B cell (primary cell): ENCODE measurements around the gene PTCRA. TPM values are rescaled to one million over a fixed set of nuclear protein-coding genes. Genes with fewer than 3 reads are reported as not detected.

ENCODE experiments used
- ATAC-seq: fragments of 200-7000 bp; cut with Tn5 transposase; one replicate; pipeline ENCODE4 v1.10.0; 2021; ENCODE audit warnings: low read depth, mild to moderate bottlenecking, moderate number of reproducible peaks, moderate library complexity
- CTCF ChIA-PET: fragments of 350-600 bp; sonication (Branson Sonifier 250); formaldehyde crosslinking; loops from one replicate; lab custom pipeline; 2021; ENCODE audit warnings: antibody characterized with exemption, inconsistent platforms; lab: Charles Lee
- POLR2A ChIA-PET: fragments of 350-600 bp; sonication (Branson Sonifier 250); formaldehyde crosslinking; loops from one replicate; lab custom pipeline; 2021; ENCODE audit warnings: antibody characterized with exemption; lab: Charles Lee
- DNase-seq: peaks from one replicate; pipeline ENCODE4 v3.0.0; 2013
- H2AFZ ChIP-seq: 2 replicates; pipeline ENCODE4 v1.6.1; 2012; ENCODE audit warnings: mild to moderate bottlenecking, low read depth, low read length; ENCODE audit not compliant: insufficient read depth, poor library complexity, severe bottlenecking
- H3K27ac ChIP-seq, 2 donors: 1 replicate in 1 of 2; 2 replicates in 1 of 2; pipeline ENCODE4 v1.5.1; 2012 to 2013; ENCODE audit warnings: low read length in 2 of 2, mild to moderate bottlenecking in 2 of 2, moderate library complexity in 1 of 2
- H3K27me3 ChIP-seq, 4 experiments: fragments of 200-600 bp in 1 of 4; sonication (generic) in 1 of 4; replicated peaks in 1 of 4; 1 replicate in 2 of 4; 2 replicates in 2 of 4; pipeline versions ENCODE4 v1.6.1 to v1.7.0; 2013 to 2016; ENCODE audit warnings: low read length in 3 of 4, mild to moderate bottlenecking in 2 of 4, mixed read lengths in 1 of 4, moderate library complexity in 1 of 4; ENCODE audit not compliant: insufficient read depth in 4 of 4, control insufficient read depth in 3 of 4; ENCODE audit errors: control extremely low read depth in 1 of 4
- H3K36me3 ChIP-seq, 2 experiments: replicated peaks in 1 of 2; 1 replicate in 1 of 2; 2 replicates in 1 of 2; pipeline versions ENCODE4 v1.6.1 to v1.7.1; 2013; ENCODE audit warnings: low read length in 1 of 2; ENCODE audit not compliant: insufficient read depth in 2 of 2, control insufficient read depth in 1 of 2; ENCODE audit errors: control extremely low read depth in 1 of 2, extremely low read depth in 1 of 2
- H3K4me1 ChIP-seq, 2 donors: fragments of 200-600 bp in 1 of 2; sonication (generic) in 1 of 2; 1 replicate in 1 of 2; 2 replicates in 1 of 2; pipeline versions ENCODE4 v1.5.1 to v1.6.1; 2013 to 2017; ENCODE audit warnings: low read length in 2 of 2; ENCODE audit not compliant: control insufficient read depth in 2 of 2, insufficient read depth in 2 of 2
- H3K4me2 ChIP-seq: replicated peaks from 2 replicates; pipeline ENCODE3; 2012; ENCODE audit warnings: mild to moderate bottlenecking, low read depth, low read length; ENCODE audit not compliant: poor library complexity, severe bottlenecking
- H3K4me3 ChIP-seq, 5 experiments: fragments of 200-600 bp in 1 of 5; sonication (generic) in 1 of 5; 1 replicate in 3 of 5; 2 replicates in 2 of 5; pipeline versions ENCODE4 v1.5.1 to v1.7.0; 2011 to 2016; ENCODE audit warnings: low read length in 4 of 5, mild to moderate bottlenecking in 4 of 5, low read depth in 2 of 5, control low read depth in 1 of 5, moderate library complexity in 1 of 5; ENCODE audit not compliant: insufficient read depth in 1 of 5; ENCODE audit errors: control extremely low read depth in 1 of 5, extremely low read depth in 1 of 5
- H3K79me2 ChIP-seq: fragments of 200-600 bp; sonication (generic); one replicate; pipeline ENCODE4 v1.6.0; 2016; ENCODE audit warnings: low read length; ENCODE audit not compliant: control insufficient read depth, insufficient read depth
- H3K9ac ChIP-seq: fragments of 200-600 bp; sonication (generic); 2 replicates; pipeline ENCODE4 v1.6.1; 2017; ENCODE audit warnings: mild to moderate bottlenecking, low read length, moderate library complexity
- H3K9me3 ChIP-seq, 3 donors: one replicate each; pipeline versions ENCODE4 v1.6.1 to v1.7.1; 2013; ENCODE audit warnings: low read length in 2 of 3; ENCODE audit not compliant: control insufficient read depth in 2 of 3, insufficient read depth in 1 of 3; ENCODE audit errors: control extremely low read depth in 1 of 3
- H4K20me1 ChIP-seq: 2 replicates; pipeline ENCODE4 v1.6.0; 2012; ENCODE audit warnings: mild to moderate bottlenecking, low read length; ENCODE audit not compliant: insufficient read depth, control insufficient read depth, poor library complexity, severe bottlenecking
- H3K27ac Mint-ChIP-seq: one replicate; pipeline ENCODE4 v1.8.0; 2021; ENCODE audit warnings: mixed read lengths
- H3K27me3 Mint-ChIP-seq: one replicate; pipeline ENCODE4 v1.8.0; 2021; ENCODE audit warnings: mixed read lengths
- H3K4me1 Mint-ChIP-seq: one replicate; pipeline ENCODE4 v1.8.0; 2021; ENCODE audit warnings: mixed read lengths
- H3K4me3 Mint-ChIP-seq: one replicate; pipeline ENCODE4 v1.8.0; 2021; ENCODE audit warnings: mixed read lengths
- H3K9me3 Mint-ChIP-seq: one replicate; pipeline ENCODE4 v1.8.0; 2022; ENCODE audit warnings: mixed read lengths; ENCODE audit not compliant: insufficient read depth
- CTCF ChIP-seq: fragments of 200-600 bp; IDR thresholded peaks from one replicate; pipeline ENCODE4 v1.8.0; 2022; ENCODE audit warnings: antibody characterized with exemption, mild to moderate bottlenecking
- EZH2 ChIP-seq: IDR thresholded peaks from 2 replicates; pipeline ENCODE4 v1.6.1; 2012; ENCODE audit warnings: borderline replicate concordance, low read depth, mild to moderate bottlenecking, moderate library complexity, low read length; ENCODE audit not compliant: insufficient read depth, poor library complexity, severe bottlenecking
- WGBS: methylation state at CpG from one replicate; pipeline ENCODE4 v1.1.5; 2013; ENCODE audit warnings: missing lambda C conversion rate; ENCODE audit not compliant: insufficient coverage; 5-methylcytosine and 5-hydroxymethylcytosine counted together
- intact Hi-C: fragments of 100-400 bp; cut with micrococcal nuclease; formaldehyde crosslinking; loops from one replicate; pipeline ENCODE4 v1.10.0; 2022
- polyA plus RNA-seq: library from polyadenylated mRNA; depleted of rRNA; stranded (reverse); fragments of >200 nt; gene quantifications from 2 replicates; pipeline ENCODE4 v1.2.3, GENCODE V29; 2012
- total RNA-seq, 2 donors: library from RNA; stranded (reverse); fragments of 120-200 nt in 1 of 2; gene quantifications; 1 replicate in 1 of 2; 2 replicates in 1 of 2; pipeline versions ENCODE4 v1.2.3 to v1.2.4, GENCODE V29; 2013 to 2022

PTCRA gene
- total and polyA plus RNA-seq, 2 donors (not counting 1 experiment from before 2014, with no cell fraction given): not detected

DNA sequence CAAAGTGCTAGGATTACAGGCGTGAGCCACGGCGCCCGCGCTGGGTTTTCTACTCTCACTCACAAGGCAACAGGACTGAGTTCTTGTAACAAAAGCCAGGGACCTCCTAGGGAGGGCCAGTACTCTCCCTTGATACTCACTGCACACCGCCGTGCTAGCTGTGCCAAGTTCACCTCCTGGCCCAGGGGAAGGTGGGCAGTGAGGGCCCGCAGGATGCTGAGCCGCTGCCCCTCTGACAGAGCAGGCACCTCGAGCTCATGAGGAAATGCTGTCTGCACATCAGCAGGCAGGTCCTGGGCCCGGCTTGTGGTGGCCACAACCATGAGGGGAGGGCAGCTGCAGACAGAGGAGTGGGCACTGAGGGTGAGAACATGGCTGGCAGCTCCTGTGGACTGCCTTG is 51.4 kb downstream of the PTCRA start:
- H3K4me2 ChIP-seq: no peak overlapping the region
- H3K4me3 ChIP-seq: no peak overlapping the region
- DNase-seq: no peak
- no peaks in the 10 kb centered on the region for H3K9me3 ChIP-seq
- intact Hi-C loops: no loop called here
- H3K4me1 ChIP-seq: no peaks in the 10 kb centered on the region
- H2AFZ ChIP-seq: no peak overlapping the region
- Mint-ChIP-seq H3K27me3 (no peaks in the 10 kb centered on the region), H3K27ac (no peak overlapping the region), H3K4me3 (no peak overlapping the region), H3K9me3 (no peaks in the 10 kb centered on the region), H3K4me1 (no peaks in the 10 kb centered on the region)
- no peak overlapping the region for H3K9ac ChIP-seq
- no peak for TF ChIP-seq CTCF
- no peak for TF ChIP-seq EZH2
- no peaks in the 10 kb centered on the region for H3K27me3 ChIP-seq
- H4K20me1 ChIP-seq: peaks cover 8% of the 10 kb centered on the region
- no peak overlapping the region for H3K27ac ChIP-seq
- peaks cover 0 to 59% of the 10 kb centered on the region in 2 experiments for H3K36me3 ChIP-seq
- H3K79me2 ChIP-seq: no peaks in the 10 kb centered on the region
- no peak for ATAC-seq
- ChIA-PET POLR2A (interaction anchor here (1.4 kb wide), 1 partner anchor 17 kb away, joined by 8 read pairs; the partner anchor contains the start of gene PPP2R5D), CTCF (no interaction called here)
- 96% methylated on average over 11 of the region's 11 CpGs for WGBS

DNA sequence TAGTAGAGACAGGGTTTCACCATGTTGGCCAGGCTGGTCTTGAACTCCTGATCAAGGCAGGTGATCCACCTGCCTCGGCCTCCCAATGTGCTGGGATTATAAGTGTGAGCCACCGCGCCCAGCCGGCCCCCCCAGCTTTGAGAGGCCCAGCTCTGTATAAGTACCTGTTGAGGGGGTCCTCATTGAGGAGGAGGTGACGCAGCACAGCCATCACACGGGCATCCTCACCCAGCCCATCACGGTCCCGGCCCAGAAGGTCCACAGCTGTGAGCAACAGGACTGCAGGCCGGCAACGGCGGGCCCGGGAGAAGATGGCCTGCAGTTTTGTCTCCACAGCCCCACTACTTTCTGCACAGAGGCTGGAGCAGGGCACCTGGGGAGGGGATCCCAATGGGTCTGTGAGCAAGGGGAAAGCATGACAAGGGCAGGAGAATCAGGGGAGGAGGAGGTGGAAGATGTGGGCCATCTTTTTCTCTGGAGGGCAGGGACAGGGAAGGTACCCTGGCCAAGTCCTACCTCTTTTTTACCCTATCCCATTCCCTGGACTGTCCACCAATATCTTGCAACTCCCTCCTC is 52.4 kb downstream of the PTCRA start:
- peaks cover 0 to 59% of the 10 kb centered on the region in 2 experiments for H3K36me3 ChIP-seq
- no peaks in the 10 kb centered on the region for H3K4me1 ChIP-seq
- Mint-ChIP-seq H3K27me3 (no peaks in the 10 kb centered on the region), H3K4me1 (no peaks in the 10 kb centered on the region), H3K4me3 (no peak overlapping the region), H3K9me3 (no peaks in the 10 kb centered on the region), H3K27ac (no peak overlapping the region)
- no peaks in the 10 kb centered on the region for H3K79me2 ChIP-seq
- TF ChIP-seq EZH2 (no peak), CTCF (no peak)
- H3K27me3 ChIP-seq: no peaks in the 10 kb centered on the region
- no peak overlapping the region for H2AFZ ChIP-seq
- ATAC-seq (no peak), DNase-seq (no peak)
- H3K4me2 ChIP-seq: no peak overlapping the region
- H4K20me1 ChIP-seq: peaks cover 8% of the 10 kb centered on the region
- H3K27ac ChIP-seq: no peak overlapping the region
- H3K9me3 ChIP-seq: no peaks in the 10 kb centered on the region
- WGBS: 98% methylated on average over 6 of the region's 12 CpGs
- H3K4me3 ChIP-seq: no peak overlapping the region
- H3K9ac ChIP-seq: no peak overlapping the region
- CTCF ChIA-PET: no interaction called here
- POLR2A ChIA-PET: interaction anchor here (0.7 to 1.4 kb wide), 2 partner anchors 16 to 313 kb away, joined by 3 to 8 read pairs; partner anchors contain the start of gene PPP2R5D
- intact Hi-C loops: no loop called here
